Tibial nerve (tissue), 4 donors: ENCODE data around the gene NAIF1. TPM values are rescaled to one million over a fixed set of nuclear protein-coding genes. Genes with fewer than 3 reads are reported as not detected.

Experiments used
- DNase-seq, 2 donors: peaks; one replicate each; pipeline ENCODE4 v3.0.0-alpha.2; 2019; ENCODE audit warnings: low spot score in 2 of 2
- H3K27ac ChIP-seq, 4 donors: fragments of 200-600 bp; sonication (generic) in 3 of 4; one replicate each; pipeline ENCODE4 v1.5.1; 2017 to 2019; ENCODE audit warnings: mild to moderate bottlenecking in 1 of 4
- H3K27me3 ChIP-seq, 2 donors: fragments of 200-600 bp; sonication (generic) in 1 of 2; one replicate each; pipeline versions ENCODE4 v1.5.1 to v1.6.0; 2017 to 2019
- H3K36me3 ChIP-seq, 3 donors: fragments of 200-600 bp; sonication (generic); one replicate each; pipeline ENCODE4 v1.5.1; 2018 to 2019
- H3K4me1 ChIP-seq, 4 donors: fragments of 200-600 bp; sonication (generic) in 3 of 4; one replicate each; pipeline ENCODE4 v1.5.1; 2017 to 2019
- H3K4me3 ChIP-seq, 4 donors: fragments of 200-600 bp; sonication (generic) in 3 of 4; one replicate each; pipeline ENCODE4 v1.5.1; 2017 to 2019; ENCODE audit warnings: mild to moderate bottlenecking in 1 of 4, moderate library complexity in 1 of 4
- H3K9me3 ChIP-seq, 4 donors: fragments of 200-600 bp; sonication (generic) in 3 of 4; one replicate each; pipeline ENCODE4 v1.5.1; 2017 to 2019
- EP300 ChIP-seq, 2 donors: sonication (generic); formaldehyde crosslinking; IDR thresholded peaks; one replicate each; pipeline ENCODE4 v1.6.1; 2017; ENCODE audit warnings: antibody characterized with exemption in 2 of 2, mild to moderate bottlenecking in 1 of 2
- POLR2A ChIP-seq, 2 donors: fragments of 450-650 bp; IDR thresholded peaks; one replicate each; pipeline ENCODE4 v1.6.1; 2017; ENCODE audit warnings: antibody characterized with exemption in 2 of 2, mild to moderate bottlenecking in 2 of 2, moderate library complexity in 2 of 2
- WGBS, 2 donors: methylation state at CpG; one replicate each; pipeline ENCODE4 v1.1.5; 2018; 5-methylcytosine and 5-hydroxymethylcytosine counted together
- total RNA-seq, 4 donors: library from RNA; depleted of rRNA; stranded (reverse); fragments of >200 nt; gene quantifications; one replicate each; pipeline ENCODE4 v1.1.0, GENCODE V29; 2016
- TF ChIP-seq, protein P1 (sequence below), 5 experiments: fragments of 200-600 bp in 3 of 5; fragments of 450-650 bp in 2 of 5; sonication (generic) in 3 of 5; IDR thresholded peaks; one replicate each; pipeline ENCODE4 v1.5.1; 2016 to 2019; ENCODE audit warnings: antibody characterized with exemption in 5 of 5, mild to moderate bottlenecking in 3 of 5, moderate library complexity in 2 of 5

Gene NAIF1
- total RNA-seq, 4 donors from 2014 or later: 5.4 to 11.2 (median 8.1) TPM

- Histone ChIP-seq H3K9me3 (no peaks in the 10 kb centered on the region), H3K4me3 (no peak overlapping the region), H3K27me3 (no peaks in the 10 kb centered on the region), H3K27ac (peak overlapping the region in 2 of 4 donors; percentile 33 to 37), H3K36me3 (peaks cover 0 to 27% (median 0%) of the 10 kb centered on the region in 3 donors), H3K4me1 (peaks cover 0 to 57% (median 33%) of the 10 kb centered on the region in 4 donors)
- 87 to 99% methylated on average over 6 of the region's 6 CpGs for WGBS, 2 donors
- DNase-seq: no peak
- TF ChIP-seq EP300 (IDR thresholded peaks at IDR 0.05) (no peak), POLR2A (IDR thresholded peaks at IDR 0.05) (no peak)
- TF ChIP-seq, protein P1, sequence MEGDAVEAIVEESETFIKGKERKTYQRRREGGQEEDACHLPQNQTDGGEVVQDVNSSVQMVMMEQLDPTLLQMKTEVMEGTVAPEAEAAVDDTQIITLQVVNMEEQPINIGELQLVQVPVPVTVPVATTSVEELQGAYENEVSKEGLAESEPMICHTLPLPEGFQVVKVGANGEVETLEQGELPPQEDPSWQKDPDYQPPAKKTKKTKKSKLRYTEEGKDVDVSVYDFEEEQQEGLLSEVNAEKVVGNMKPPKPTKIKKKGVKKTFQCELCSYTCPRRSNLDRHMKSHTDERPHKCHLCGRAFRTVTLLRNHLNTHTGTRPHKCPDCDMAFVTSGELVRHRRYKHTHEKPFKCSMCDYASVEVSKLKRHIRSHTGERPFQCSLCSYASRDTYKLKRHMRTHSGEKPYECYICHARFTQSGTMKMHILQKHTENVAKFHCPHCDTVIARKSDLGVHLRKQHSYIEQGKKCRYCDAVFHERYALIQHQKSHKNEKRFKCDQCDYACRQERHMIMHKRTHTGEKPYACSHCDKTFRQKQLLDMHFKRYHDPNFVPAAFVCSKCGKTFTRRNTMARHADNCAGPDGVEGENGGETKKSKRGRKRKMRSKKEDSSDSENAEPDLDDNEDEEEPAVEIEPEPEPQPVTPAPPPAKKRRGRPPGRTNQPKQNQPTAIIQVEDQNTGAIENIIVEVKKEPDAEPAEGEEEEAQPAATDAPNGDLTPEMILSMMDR (IDR thresholded peaks at IDR 0.05): no peak
These were observed 7.6 kb downstream of the NAIF1 start for GRCh38 chr9:128059365-128059983.

DNA sequence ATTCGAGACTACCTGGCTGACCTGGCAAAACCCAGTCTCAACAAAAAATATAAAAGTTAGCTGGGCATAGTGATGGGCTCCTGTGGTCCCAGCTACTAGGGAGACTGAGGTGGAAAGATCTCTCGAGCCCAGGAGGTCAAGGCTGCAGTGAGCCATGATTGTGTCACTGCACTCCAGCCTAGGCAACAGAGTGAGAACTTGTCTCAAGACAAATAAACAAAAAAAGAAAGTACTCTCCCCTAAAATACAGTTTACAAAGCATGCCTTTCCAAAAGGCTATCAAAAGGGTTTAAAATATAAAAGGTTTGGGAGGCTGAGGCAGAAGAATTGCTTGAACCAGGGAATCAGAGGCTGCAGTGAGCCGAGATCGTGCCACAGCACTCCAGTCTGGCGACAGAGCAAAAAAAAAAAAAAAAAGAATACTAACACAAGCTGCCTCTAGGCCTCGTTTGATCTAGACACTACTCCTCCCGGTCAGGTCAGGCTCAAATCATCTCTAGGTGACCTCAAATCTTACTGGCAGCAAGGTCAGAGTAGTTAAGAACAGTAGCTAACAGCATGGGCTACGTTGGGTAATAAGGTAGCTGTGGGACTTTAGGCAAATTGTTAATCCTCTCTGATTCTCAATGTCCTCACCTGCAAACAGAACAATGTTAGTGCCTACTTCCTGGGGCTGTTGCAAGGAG lies 9.3 kb downstream of the NAIF1 start:
- Histone ChIP-seq H3K36me3 (peaks cover 0 to 17% (median 0%) of the 10 kb centered on the region in 3 donors), H3K27me3 (no peaks in the 10 kb centered on the region), H3K4me3 (no peak overlapping the region), H3K9me3 (no peaks in the 10 kb centered on the region), H3K27ac (peak overlapping the region; percentile 80 to 97 (median 90)), H3K4me1 (peaks cover 0 to 58% (median 32%) of the 10 kb centered on the region in 4 donors)
- DNase-seq: no peak
- whole genome bisulfite sequencing, 2 donors: 72 to 75% methylated on average over 8 of the region's 8 CpGs
- TF ChIP-seq EP300 (IDR thresholded peaks at IDR 0.05): no peak

GRCh38 chr9:128056887-128057723 lies 10.0 kb downstream of the NAIF1 start:
- Histone ChIP-seq H3K4me1 (peaks cover 0 to 50% (median 32%) of the 10 kb centered on the region in 4 donors), H3K27me3 (no peaks in the 10 kb centered on the region), H3K9me3 (no peaks in the 10 kb centered on the region), H3K36me3 (peaks cover 0 to 9% (median 0%) of the 10 kb centered on the region in 3 donors), H3K27ac (peak overlapping the region; percentile 80 to 97 (median 90)), H3K4me3 (no peak overlapping the region)
- no peak for TF ChIP-seq EP300 (IDR thresholded peaks at IDR 0.05)
- TF ChIP-seq POLR2A (IDR thresholded peaks at IDR 0.05): no peak
- TF ChIP-seq, protein P1 (IDR thresholded peaks at IDR 0.05): no peak
- 61 to 76% methylated on average over 14 of the region's 14 CpGs for WGBS, 2 donors
- DNase-seq: no peak

- WGBS, 2 donors: 45 to 49% methylated on average over 3 of the region's 3 CpGs
- H3K27ac ChIP-seq: peak overlapping the region; percentile 80 to 97 (median 90)
- no peaks in the 10 kb centered on the region for H3K9me3 ChIP-seq
- H3K27me3 ChIP-seq: no peaks in the 10 kb centered on the region
- H3K4me1 ChIP-seq: peaks cover 0 to 44% (median 32%) of the 10 kb centered on the region in 4 donors
- no peak overlapping the region for H3K4me3 ChIP-seq
- DNase-seq: peak in 1 of 2 donors; percentile 36
- TF ChIP-seq EP300 (IDR thresholded peaks at IDR 0.05): peak in 1 of 2 donors; percentile 40
- peak; percentile 10 to 27 for TF ChIP-seq POLR2A (IDR thresholded peaks at IDR 0.05)
- TF ChIP-seq, protein P1 (IDR thresholded peaks at IDR 0.05): no peak
- H3K36me3 ChIP-seq: peaks cover 0 to under 1% (median 0%) of the 10 kb centered on the region in 3 donors
These were observed 11.0 kb downstream of the NAIF1 start for GRCh38 chr9:128056086-128056485.

GRCh38 chr9:128055344-128056040 lies 11.6 kb downstream of the NAIF1 start:
- DNase-seq: peak in 1 of 2 donors; percentile 40

More at GRCh38 chr9:128055344-128056040, 11.6 kb downstream of the NAIF1 start:
- peak in 1 of 2 donors; percentile 41 for TF ChIP-seq POLR2A (IDR thresholded peaks at IDR 0.05)
- TF ChIP-seq, protein P1 (IDR thresholded peaks at IDR 0.05): peak in 2 of 5 experiments; percentile 10 to 11
- peak; percentile 71 to 94 for TF ChIP-seq EP300 (IDR thresholded peaks at IDR 0.05)
- Histone ChIP-seq H3K9me3 (no peaks in the 10 kb centered on the region), H3K27ac (peak overlapping the region; percentile 80 to 97 (median 90)), H3K4me1 (peaks cover 0 to 47% (median 32%) of the 10 kb centered on the region in 4 donors), H3K36me3 (no peaks in the 10 kb centered on the region), H3K4me3 (peak overlapping the region in 1 of 4 donors; percentile 19), H3K27me3 (no peaks in the 10 kb centered on the region)
- WGBS, 2 donors: 16 to 18% methylated on average over 6 to 7 of the region's 7 CpGs
